ENCODE data around the gene ATP8B3. TPM values are rescaled to one million over a fixed set of nuclear protein-coding genes. Genes with fewer than 3 reads are reported as not detected.

ATP8B3 gene
- total RNA-seq, 1 experiment from 2014 or later = not detected

GRCh38 chr19:1852581-1853128, 40.6 kb upstream of the ATP8B3 start:
- H3K4me3 ChIP-seq = no peak overlapping the region
- no peak for DNase-seq
- H3K9me3 ChIP-seq = no peaks in the 10 kb centered on the region
- H3K36me3 ChIP-seq = no peaks in the 10 kb centered on the region
- H3K27me3 ChIP-seq = no peaks in the 10 kb centered on the region

GRCh38 chr19:1851654-1852580, 39.8 kb upstream of the ATP8B3 start:
- Histone ChIP-seq H3K36me3 (no peaks in the 10 kb centered on the region), H3K27me3 (no peaks in the 10 kb centered on the region), H3K4me3 (no peak overlapping the region), H3K9me3 (no peaks in the 10 kb centered on the region)
- no peak for DNase-seq

DNA sequence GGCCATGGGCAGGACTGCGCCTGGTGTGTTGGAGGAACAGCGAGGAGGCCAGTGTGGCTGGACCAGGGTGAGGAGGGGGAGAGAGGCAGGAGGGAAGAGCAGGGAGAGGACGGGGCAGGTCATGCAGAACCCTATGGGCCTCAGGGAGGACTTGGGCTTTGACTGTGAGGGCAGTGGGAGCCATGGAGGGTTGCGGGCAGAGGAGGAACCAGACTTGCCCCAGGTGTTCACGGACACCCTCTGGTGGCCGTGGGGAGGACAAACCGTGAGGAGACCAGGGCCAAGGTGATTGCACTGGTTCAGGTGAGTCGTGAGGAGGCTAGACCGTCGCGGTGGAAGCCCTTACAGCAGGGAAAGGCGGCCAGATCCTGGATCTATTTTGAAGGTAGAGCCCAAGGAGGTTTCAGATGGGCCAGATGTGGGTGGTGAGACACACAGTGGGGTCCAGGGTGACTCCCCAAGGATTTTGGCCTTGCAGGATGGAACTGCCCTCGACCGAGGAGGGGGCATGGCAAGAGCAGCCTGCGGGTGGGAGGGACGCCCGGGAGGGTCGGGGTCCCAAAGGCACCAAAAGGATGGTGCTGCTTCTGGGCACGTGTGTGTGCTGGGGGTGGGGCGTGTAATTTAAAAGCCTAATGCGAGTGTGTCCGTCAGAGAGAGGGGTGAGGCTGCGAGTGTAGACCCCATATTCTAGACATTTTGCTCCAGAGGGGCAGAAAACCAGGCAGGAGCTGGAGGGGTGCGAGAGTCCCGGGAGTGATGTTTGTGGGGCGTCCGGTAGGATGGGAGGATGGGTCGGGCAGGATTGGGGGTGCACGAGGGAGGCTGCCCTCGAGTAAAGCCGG, 39.0 kb upstream of the ATP8B3 start:
- no peak for DNase-seq
- H3K27me3 ChIP-seq = no peaks in the 10 kb centered on the region
- no peaks in the 10 kb centered on the region for H3K9me3 ChIP-seq
- no peaks in the 10 kb centered on the region for H3K36me3 ChIP-seq
- no peak overlapping the region for H3K4me3 ChIP-seq

DNA sequence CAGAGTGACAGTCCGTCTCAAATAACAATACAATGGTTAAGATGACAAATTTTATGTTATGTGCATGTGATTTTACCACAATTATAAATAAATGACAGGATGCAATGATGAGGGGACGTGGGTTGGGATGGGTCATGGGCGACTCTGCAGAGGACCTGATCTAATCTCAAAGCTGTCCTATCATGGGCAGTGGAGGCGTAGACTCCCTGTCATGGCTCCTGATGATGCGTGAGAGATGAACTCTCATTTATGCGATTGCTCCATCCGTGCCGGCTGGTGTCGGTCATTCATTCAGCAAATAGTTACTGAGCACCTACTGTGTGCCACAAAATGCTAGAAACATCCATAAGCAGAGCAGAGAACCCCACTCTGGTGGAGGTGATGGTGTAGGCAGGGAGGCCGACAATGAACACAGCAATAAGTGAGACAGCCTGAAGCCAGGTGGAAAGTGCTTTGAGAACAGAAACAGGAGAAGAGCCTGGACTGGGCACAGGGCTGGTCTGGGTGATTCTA, 37.9 kb upstream of the ATP8B3 start:
- DNase-seq = no peak
- H3K27me3 ChIP-seq = no peaks in the 10 kb centered on the region
- H3K36me3 ChIP-seq = no peaks in the 10 kb centered on the region
- H3K4me3 ChIP-seq = no peak overlapping the region
- no peaks in the 10 kb centered on the region for H3K9me3 ChIP-seq

- Histone ChIP-seq H3K4me3 (no peak overlapping the region), H3K9me3 (no peaks in the 10 kb centered on the region), H3K27me3 (no peaks in the 10 kb centered on the region), H3K36me3 (no peaks in the 10 kb centered on the region; the same call in 1 of the 2 replicates)
- no peak for DNase-seq
Observed at GRCh38 chr19:1849132-1849474, 37.0 kb upstream of the ATP8B3 start.

DNA sequence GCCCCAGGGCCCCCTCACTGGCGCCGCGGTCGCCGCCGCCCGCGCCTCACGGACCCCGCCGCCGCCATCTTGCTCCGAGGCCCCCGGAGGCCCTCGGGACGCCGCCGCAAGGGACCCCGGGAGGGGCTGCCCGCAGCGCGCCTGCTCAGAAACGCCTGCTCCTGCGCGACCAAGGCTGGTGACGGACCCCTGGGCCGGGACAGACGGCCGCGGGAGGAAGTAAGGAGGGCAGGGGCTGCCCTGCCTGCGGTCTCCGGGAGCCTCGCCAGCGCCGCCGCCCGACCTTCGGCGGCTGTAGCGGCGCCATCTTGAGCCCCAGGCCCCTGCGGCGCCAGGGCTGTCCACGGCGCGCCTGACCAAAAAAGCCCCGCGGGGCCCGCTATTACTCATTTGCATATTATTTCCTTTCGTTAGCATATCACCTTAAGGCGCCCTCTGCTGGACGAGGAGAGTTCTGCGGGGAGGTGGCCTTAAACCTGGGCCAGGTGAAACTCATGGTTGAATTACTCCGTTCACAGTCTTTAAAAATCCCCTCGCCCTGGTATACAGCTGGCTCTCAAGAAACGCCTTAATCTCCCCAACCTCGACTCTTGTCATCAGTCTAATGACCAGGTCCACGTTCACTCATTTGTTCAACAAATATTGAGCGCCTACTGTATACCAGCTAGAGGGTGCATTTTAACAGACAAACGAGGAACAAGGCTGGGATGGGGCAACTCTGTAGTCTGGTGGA, 36.5 kb upstream of the ATP8B3 start, which contains the start of gene REXO1:
TSS of gene REXO1 (minus strand) at position 85 of the 733 bp plus-strand sequence. CDS start 125 bp downstream, outside the sequence.
- Histone ChIP-seq H3K27me3 (no peaks in the 10 kb centered on the region), H3K4me3 (peak within 1 kb of the TSS; percentile 87), H3K36me3 (no peaks in the 10 kb centered on the region; the same call in 1 of the 2 replicates), H3K9me3 (no peaks in the 10 kb centered on the region)
- DNase-seq = peak; percentile 84

DNA sequence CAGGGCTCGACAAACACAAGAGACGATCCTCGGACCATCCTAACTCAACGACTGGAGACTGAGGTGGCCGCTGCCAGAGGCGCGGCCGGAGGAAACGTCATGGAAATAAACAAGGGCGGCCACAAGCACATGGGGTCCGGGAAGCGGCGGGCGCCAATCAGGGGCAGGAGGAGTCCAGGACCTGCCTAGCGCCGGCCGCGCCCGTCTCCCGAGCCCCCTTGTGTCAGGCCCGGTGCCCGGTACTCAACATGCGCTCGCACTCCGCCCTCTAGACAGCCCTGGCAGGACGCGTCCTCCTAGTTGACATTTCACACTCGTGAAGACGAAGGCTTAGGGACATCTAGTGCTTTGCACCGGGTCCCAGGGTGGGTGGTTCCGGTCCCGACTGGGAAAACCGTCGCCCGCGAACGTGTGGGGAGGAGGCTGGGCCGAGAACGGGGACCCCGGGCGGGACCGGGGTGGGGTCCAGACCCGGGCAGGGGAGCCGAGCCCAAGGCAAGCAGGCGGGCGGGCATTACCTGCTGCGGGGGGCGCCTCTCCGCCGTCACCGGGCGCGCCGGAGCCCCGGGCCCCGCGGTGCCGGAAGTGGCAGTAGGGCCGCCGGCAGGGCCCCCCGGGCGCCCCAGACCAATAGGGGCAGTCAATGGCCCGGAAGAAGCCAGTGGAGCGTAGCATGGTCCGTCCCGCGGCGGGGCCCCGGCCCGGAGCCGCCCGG, 35.8 kb upstream of the ATP8B3 start:
- Histone ChIP-seq H3K4me3 (peak overlapping the region; percentile 87), H3K9me3 (no peaks in the 10 kb centered on the region), H3K27me3 (no peaks in the 10 kb centered on the region), H3K36me3 (no peaks in the 10 kb centered on the region; the same call in 1 of the 2 replicates)
- DNase-seq = peak; percentile 59

DNA sequence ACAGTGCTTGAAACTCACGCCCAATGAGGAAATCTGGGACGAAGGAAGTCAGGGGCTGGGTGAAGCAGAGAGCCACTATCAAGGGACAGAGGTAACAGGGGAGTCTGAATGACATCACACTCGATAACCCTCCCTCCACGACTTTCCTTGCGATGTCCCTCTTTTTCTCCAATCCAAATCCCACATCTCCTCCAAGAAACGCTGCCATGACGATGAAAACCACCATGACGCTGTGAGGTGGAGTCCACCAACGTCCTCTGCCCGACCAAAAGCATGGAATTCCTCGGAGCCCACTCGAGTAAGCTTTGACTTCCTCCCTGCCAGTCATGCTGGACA, 35.2 kb upstream of the ATP8B3 start:
- Histone ChIP-seq H3K9me3 (no peaks in the 10 kb centered on the region), H3K36me3 (no peaks in the 10 kb centered on the region; the same call in 1 of the 2 replicates), H3K4me3 (peak overlapping the region; percentile 87), H3K27me3 (no peaks in the 10 kb centered on the region)
- DNase-seq = no peak

- no peak for DNase-seq
- no peaks in the 10 kb centered on the region; the same call in 1 of the 2 replicates for H3K36me3 ChIP-seq
- H3K27me3 ChIP-seq = no peaks in the 10 kb centered on the region
- no peaks in the 10 kb centered on the region for H3K9me3 ChIP-seq
- peak overlapping the region; percentile 87 for H3K4me3 ChIP-seq
Observed at GRCh38 chr19:1846517-1847204, 34.6 kb upstream of the ATP8B3 start.

GRCh38 chr19:1845642-1846041, 33.6 kb upstream of the ATP8B3 start:
- no peak for DNase-seq
- no peaks in the 10 kb centered on the region for H3K27me3 ChIP-seq
- no peak overlapping the region for H3K4me3 ChIP-seq
- no peaks in the 10 kb centered on the region; the same call in 1 of the 2 replicates for H3K36me3 ChIP-seq
- H3K9me3 ChIP-seq = no peaks in the 10 kb centered on the region

DNA sequence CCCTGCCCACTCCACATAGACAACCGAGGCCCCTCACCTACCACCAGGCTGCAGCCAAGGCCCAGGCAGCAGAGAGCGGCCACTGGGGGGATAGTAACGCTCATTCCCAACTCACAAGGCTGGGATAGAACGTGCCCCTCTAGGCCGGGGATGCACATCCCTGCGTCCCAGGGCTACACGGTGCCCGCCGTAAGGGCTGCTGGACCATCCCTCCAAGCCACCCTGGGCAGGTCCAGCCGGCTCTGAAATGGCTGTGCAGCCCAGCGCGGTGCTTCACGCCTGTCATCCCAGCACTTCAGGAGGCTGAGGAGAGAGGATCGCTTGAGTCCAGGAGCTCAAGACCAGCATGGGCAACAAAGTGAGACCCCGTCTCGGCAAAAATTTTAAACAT, 33.0 kb upstream of the ATP8B3 start:
- Histone ChIP-seq H3K27me3 (no peaks in the 10 kb centered on the region), H3K4me3 (no peak overlapping the region), H3K36me3 (no peaks in the 10 kb centered on the region; the same call in 1 of the 2 replicates), H3K9me3 (no peaks in the 10 kb centered on the region)
- no peak for DNase-seq

GRCh38 chr19:1844513-1845124, 32.5 kb upstream of the ATP8B3 start:
- H3K4me3 ChIP-seq = no peak overlapping the region
- H3K9me3 ChIP-seq = no peaks in the 10 kb centered on the region
- no peaks in the 10 kb centered on the region for H3K27me3 ChIP-seq
- H3K36me3 ChIP-seq = no peaks in the 10 kb centered on the region; the same call in 1 of the 2 replicates
- no peak for DNase-seq

- Histone ChIP-seq H3K36me3 (no peaks in the 10 kb centered on the region; the same call in 1 of the 2 replicates), H3K9me3 (no peaks in the 10 kb centered on the region), H3K27me3 (no peaks in the 10 kb centered on the region), H3K4me3 (no peak overlapping the region)
- DNase-seq = no peak
Observed at GRCh38 chr19:1843646-1844394, 31.7 kb upstream of the ATP8B3 start.

GRCh38 chr19:1843116-1843515, 31.0 kb upstream of the ATP8B3 start:
- H3K36me3 ChIP-seq = no peaks in the 10 kb centered on the region; the same call in 1 of the 2 replicates
- H3K9me3 ChIP-seq = no peaks in the 10 kb centered on the region
- no peak overlapping the region for H3K4me3 ChIP-seq
- no peaks in the 10 kb centered on the region for H3K27me3 ChIP-seq
- no peak for DNase-seq
